Vagina (tissue), 2 donors: ENCODE results near the gene CD8A. TPM values are rescaled to one million over a fixed set of nuclear protein-coding genes. Genes with fewer than 3 reads are reported as not detected.

Source experiments
- DNase-seq, 2 donors: peaks; one replicate each; pipeline ENCODE4 v3.0.0-alpha.2; 2017; ENCODE audit errors: extremely low spot score in 2 of 2
- H3K27ac ChIP-seq: fragments of 200-600 bp; sonication (generic); one replicate; pipeline ENCODE4 v1.5.1; 2019
- H3K27me3 ChIP-seq: fragments of 200-600 bp; sonication (generic); one replicate; pipeline ENCODE4 v1.5.1; 2019
- H3K36me3 ChIP-seq, 2 donors: fragments of 200-600 bp; sonication (generic); one replicate each; pipeline ENCODE4 v1.5.1; 2017 to 2019
- H3K4me1 ChIP-seq: fragments of 200-600 bp; sonication (generic); one replicate; pipeline ENCODE4 v1.5.1; 2019
- H3K4me3 ChIP-seq, 2 donors: fragments of 200-600 bp; sonication (generic); 1 replicate in 1 of 2; 2 replicates in 1 of 2; pipeline ENCODE4 v1.5.1; 2016 to 2019
- H3K9me3 ChIP-seq: fragments of 200-600 bp; sonication (generic); one replicate; pipeline ENCODE4 v1.5.1; 2019
- POLR2A ChIP-seq, 2 donors: fragments of 450-650 bp; IDR thresholded peaks; one replicate each; pipeline ENCODE4 v1.6.1; 2017; ENCODE audit warnings: antibody characterized with exemption in 2 of 2, mild to moderate bottlenecking in 2 of 2, moderate library complexity in 2 of 2
- POLR2AphosphoS5 ChIP-seq, 2 donors: sonication (generic); formaldehyde crosslinking; IDR thresholded peaks; one replicate each; pipeline ENCODE4 v1.9.0; 2017; ENCODE audit warnings: antibody characterized with exemption in 2 of 2, mild to moderate bottlenecking in 2 of 2, low read depth in 1 of 2; ENCODE audit not compliant: insufficient read depth in 1 of 2
- intact Hi-C: fragments of 100-400 bp; cut with DNase I; formaldehyde crosslinking; loops from one replicate; pipeline ENCODE4 v1.15.1; 2023
- total RNA-seq: library from RNA; depleted of rRNA; stranded (reverse); fragments of >200 nt; gene quantifications from one replicate; pipeline ENCODE4 v1.2.3, GENCODE V29; 2016
- TF ChIP-seq, protein P1 (sequence below), 3 experiments: fragments of 450-650 bp in 2 of 3; fragments of 200-600 bp in 1 of 3; sonication (generic) in 1 of 3; IDR thresholded peaks; one replicate each; pipeline ENCODE4 v1.5.1; 2017 to 2019; ENCODE audit warnings: antibody characterized with exemption in 3 of 3, mild to moderate bottlenecking in 2 of 3, moderate library complexity in 2 of 3

The CD8A gene
- total RNA-seq, 1 donor from 2014 or later = 6.9 TPM

DNA sequence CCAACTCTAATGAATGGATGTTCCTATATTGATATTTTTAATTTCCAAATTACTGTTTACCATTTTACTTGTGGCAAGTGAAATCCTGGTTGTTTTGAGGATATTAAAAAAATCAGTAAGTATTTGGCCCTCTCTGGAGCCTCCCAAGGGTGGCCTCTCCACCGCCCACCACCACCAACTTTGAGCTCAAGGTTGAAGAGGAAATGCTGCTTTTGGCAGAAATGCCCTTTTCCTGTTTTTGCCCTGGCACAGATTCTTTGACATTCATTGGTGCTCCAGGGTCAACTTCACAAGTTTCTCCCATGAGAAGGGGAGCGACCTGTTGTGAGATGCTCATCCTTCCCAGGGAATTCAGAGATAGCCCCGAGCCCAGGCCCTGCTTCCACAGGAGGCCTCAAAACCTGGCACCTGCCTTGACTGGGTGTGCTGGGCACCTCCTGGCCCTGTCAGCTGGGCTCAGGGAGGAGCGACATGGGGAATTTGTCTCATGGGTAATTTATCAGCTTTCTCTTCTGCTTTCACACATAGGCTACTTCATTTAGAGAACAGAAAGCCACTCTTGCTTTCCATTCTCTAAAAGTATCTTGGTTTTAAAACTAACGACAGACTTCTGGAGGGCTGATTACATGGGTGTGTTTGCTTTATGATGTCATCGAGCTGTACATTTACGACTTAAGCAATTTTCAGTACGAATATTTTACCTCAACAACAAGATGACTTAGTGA lies 6.9 kb downstream of the CD8A start:
- Histone ChIP-seq H3K36me3 (no peaks in the 10 kb centered on the region), H3K9me3 (no peaks in the 10 kb centered on the region), H3K27ac (no peak overlapping the region), H3K4me1 (peaks cover 1% of the 10 kb centered on the region), H3K4me3 (no peak overlapping the region), H3K27me3 (no peaks in the 10 kb centered on the region)
- intact Hi-C loops = no loop called here
- no peak for TF ChIP-seq POLR2A (IDR thresholded peaks at IDR 0.05)
- TF ChIP-seq, protein P1, sequence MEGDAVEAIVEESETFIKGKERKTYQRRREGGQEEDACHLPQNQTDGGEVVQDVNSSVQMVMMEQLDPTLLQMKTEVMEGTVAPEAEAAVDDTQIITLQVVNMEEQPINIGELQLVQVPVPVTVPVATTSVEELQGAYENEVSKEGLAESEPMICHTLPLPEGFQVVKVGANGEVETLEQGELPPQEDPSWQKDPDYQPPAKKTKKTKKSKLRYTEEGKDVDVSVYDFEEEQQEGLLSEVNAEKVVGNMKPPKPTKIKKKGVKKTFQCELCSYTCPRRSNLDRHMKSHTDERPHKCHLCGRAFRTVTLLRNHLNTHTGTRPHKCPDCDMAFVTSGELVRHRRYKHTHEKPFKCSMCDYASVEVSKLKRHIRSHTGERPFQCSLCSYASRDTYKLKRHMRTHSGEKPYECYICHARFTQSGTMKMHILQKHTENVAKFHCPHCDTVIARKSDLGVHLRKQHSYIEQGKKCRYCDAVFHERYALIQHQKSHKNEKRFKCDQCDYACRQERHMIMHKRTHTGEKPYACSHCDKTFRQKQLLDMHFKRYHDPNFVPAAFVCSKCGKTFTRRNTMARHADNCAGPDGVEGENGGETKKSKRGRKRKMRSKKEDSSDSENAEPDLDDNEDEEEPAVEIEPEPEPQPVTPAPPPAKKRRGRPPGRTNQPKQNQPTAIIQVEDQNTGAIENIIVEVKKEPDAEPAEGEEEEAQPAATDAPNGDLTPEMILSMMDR (IDR thresholded peaks at IDR 0.05) = no peak
- TF ChIP-seq POLR2AphosphoS5 (IDR thresholded peaks at IDR 0.05; ENCODE audit: insufficient read depth in 1 of 2, low read depth in 1 of 2) = no peak
- DNase-seq = no peak

DNA sequence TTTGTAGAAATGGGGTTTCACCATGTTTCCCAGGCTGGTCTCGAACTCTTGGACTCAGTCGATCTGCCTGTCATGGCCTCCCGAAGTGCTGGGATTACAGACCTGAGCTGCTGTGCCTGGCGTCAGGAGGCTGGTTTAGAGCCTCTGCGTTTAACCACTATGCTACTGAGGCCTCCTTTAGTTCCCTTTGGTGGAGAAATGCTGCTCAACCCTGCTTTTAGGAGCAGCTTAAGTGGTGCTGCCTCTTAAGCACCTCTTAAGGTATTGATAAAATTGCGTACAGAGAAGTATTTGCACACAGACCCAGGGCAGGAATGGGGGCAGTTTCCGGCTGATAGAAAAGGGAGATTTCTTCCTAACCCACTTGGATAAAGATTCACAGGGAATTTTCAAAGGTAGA lies 8.0 kb downstream of the CD8A start:
- Histone ChIP-seq H3K4me3 (no peak overlapping the region), H3K9me3 (no peaks in the 10 kb centered on the region), H3K4me1 (no peaks in the 10 kb centered on the region), H3K27ac (no peak overlapping the region), H3K36me3 (no peaks in the 10 kb centered on the region), H3K27me3 (no peaks in the 10 kb centered on the region)
- DNase-seq = no peak
- intact Hi-C loops = no loop called here
- TF ChIP-seq POLR2A (IDR thresholded peaks at IDR 0.05) = no peak
- no peak for TF ChIP-seq POLR2AphosphoS5 (IDR thresholded peaks at IDR 0.05; ENCODE audit: insufficient read depth in 1 of 2, low read depth in 1 of 2)
- TF ChIP-seq, protein P1 (IDR thresholded peaks at IDR 0.05) = no peak

DNA sequence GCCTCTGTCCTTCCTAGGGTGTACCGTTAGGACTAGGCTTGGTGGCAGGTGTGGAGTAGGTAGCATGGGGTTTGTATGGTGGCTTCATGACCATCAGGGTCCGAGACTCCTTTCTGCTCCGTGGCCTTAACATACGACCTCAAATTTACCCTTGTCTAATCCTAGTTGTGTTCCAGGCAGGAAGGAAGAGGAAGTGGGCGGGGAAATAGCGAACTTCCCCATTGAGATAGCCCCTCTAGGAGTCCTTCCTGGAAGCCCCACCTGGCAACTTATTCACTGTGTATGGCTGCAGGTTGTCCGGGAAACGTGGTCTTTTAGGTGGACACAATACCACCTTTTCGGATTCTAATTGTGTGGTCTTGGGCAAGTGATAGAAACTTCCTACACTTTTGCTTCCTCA lies 9.3 kb downstream of the CD8A start:
- H3K4me3 ChIP-seq = no peak overlapping the region
- H3K36me3 ChIP-seq = no peaks in the 10 kb centered on the region
- TF ChIP-seq POLR2AphosphoS5 (IDR thresholded peaks at IDR 0.05; ENCODE audit: insufficient read depth in 1 of 2, low read depth in 1 of 2) = no peak
- TF ChIP-seq, protein P1 (IDR thresholded peaks at IDR 0.05) = no peak
- TF ChIP-seq POLR2A (IDR thresholded peaks at IDR 0.05) = no peak
- H3K4me1 ChIP-seq = no peaks in the 10 kb centered on the region
- DNase-seq = no peak
- H3K27ac ChIP-seq = no peak overlapping the region
- intact Hi-C loops = no loop called here
- no peaks in the 10 kb centered on the region for H3K27me3 ChIP-seq
- no peaks in the 10 kb centered on the region for H3K9me3 ChIP-seq

DNA sequence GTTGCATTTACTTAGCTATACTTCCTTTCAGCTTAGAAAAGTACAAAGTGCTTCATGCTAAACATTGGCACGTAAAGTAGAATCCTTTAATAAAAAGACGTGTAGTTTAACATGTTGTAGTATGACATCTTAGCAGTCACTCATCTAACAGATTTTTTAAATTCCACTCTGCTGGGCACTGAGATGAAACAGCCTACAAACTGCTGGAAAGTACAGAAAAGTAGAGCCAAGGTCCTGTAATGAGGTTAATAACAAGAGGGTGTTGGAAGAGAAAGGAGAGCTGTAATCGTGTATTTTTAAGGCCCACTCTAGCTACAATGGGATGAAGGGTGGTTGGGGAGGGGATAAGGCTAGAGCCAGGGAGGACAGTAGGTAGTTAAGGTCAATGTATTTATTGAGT lies 10.7 kb downstream of the CD8A start:
- Histone ChIP-seq H3K27me3 (no peaks in the 10 kb centered on the region), H3K36me3 (peaks cover 0 to 8% of the 10 kb centered on the region in 2 donors), H3K4me1 (no peaks in the 10 kb centered on the region), H3K9me3 (no peaks in the 10 kb centered on the region), H3K27ac (no peak overlapping the region), H3K4me3 (no peak overlapping the region)
- TF ChIP-seq, protein P1 (IDR thresholded peaks at IDR 0.05) = no peak
- TF ChIP-seq POLR2AphosphoS5 (IDR thresholded peaks at IDR 0.05; ENCODE audit: insufficient read depth in 1 of 2, low read depth in 1 of 2) (no peak), POLR2A (IDR thresholded peaks at IDR 0.05) (no peak)
- intact Hi-C loops = no loop called here
- DNase-seq = no peak

DNA sequence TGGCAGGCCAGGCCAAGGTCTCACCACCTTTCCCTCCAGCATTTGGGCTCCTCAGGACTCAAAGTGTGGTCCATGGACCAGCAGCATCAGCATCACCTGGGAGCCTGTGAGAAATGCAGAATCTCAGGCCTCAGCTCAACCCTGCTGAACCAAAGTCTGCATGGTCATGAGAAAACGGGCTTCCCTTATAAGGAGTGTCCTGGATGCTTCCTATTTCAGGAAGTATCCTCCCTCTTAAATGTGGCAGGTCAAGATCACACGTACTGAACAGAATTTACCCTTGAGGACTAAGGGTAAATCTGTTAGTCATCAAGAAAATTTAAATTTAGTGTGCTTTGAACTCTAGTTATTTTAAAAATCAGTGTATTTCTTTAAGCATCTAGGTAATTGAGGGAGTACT lies 11.8 kb downstream of the CD8A start:
- no peaks in the 10 kb centered on the region for H3K4me1 ChIP-seq
- TF ChIP-seq, protein P1 (IDR thresholded peaks at IDR 0.05) = no peak
- TF ChIP-seq POLR2A (IDR thresholded peaks at IDR 0.05) (no peak), POLR2AphosphoS5 (IDR thresholded peaks at IDR 0.05; ENCODE audit: insufficient read depth in 1 of 2, low read depth in 1 of 2) (no peak)
- no peak overlapping the region for H3K27ac ChIP-seq
- DNase-seq = no peak
- H3K36me3 ChIP-seq = peaks cover 0 to 14% of the 10 kb centered on the region in 2 donors
- intact Hi-C loops = no loop called here
- no peak overlapping the region for H3K4me3 ChIP-seq
- H3K9me3 ChIP-seq = no peaks in the 10 kb centered on the region
- H3K27me3 ChIP-seq = no peaks in the 10 kb centered on the region
